Testis (tissue), 3 donors: ENCODE data around the gene CEMP1. TPM values are rescaled to one million over a fixed set of nuclear protein-coding genes. Genes with fewer than 3 reads are reported as not detected.

Source experiments
- DNase-seq: peaks from one replicate; pipeline ENCODE4 v3.0.0-alpha.2; 2019
- H3K27ac ChIP-seq, 2 donors: fragments of 200-600 bp; sonication (generic); one replicate each; pipeline ENCODE4 v1.5.1; 2019
- H3K27me3 ChIP-seq: fragments of 200-600 bp; sonication (generic); one replicate; pipeline ENCODE4 v1.5.1; 2019
- H3K36me3 ChIP-seq: fragments of 200-600 bp; sonication (generic); one replicate; pipeline ENCODE4 v1.5.1; 2017; ENCODE audit warnings: low read depth; ENCODE audit errors: missing control alignments
- H3K4me1 ChIP-seq: fragments of 200-600 bp; sonication (generic); one replicate; pipeline ENCODE4 v1.5.1; 2019
- H3K4me3 ChIP-seq, 2 donors: fragments of 200-600 bp; sonication (generic); one replicate each; pipeline ENCODE4 v1.5.1; 2017 to 2019
- H3K9me3 ChIP-seq: fragments of 200-600 bp; sonication (generic); one replicate; pipeline ENCODE4 v1.5.1; 2017
- POLR2A ChIP-seq: fragments of 450-650 bp; IDR thresholded peaks from one replicate; pipeline ENCODE4 v1.6.1; 2017; ENCODE audit warnings: antibody characterized with exemption, mild to moderate bottlenecking, moderate library complexity
- WGBS, 2 donors: methylation state at CpG; one replicate each; pipeline ENCODE4 v1.1.5; 2018; 5-methylcytosine and 5-hydroxymethylcytosine counted together
- intact Hi-C: fragments of 100-400 bp; cut with DNase I; formaldehyde crosslinking; loops from one replicate; pipeline ENCODE4 v1.15.1; 2023; ENCODE audit warnings: low total_unique reads
- polyA plus RNA-seq: library from polyadenylated mRNA; stranded (reverse); fragments of 350-450 nt; fragmentation: Illumina TruSeq; extraction: RNeasy Lipid Tissue Mini Kit (QIAGEN cat#74804); gene quantifications from one replicate; pipeline ENCODE4 v1.2.3, GENCODE V29; 2014; ENCODE audit warnings: low read depth, low replicate concordance; ENCODE audit not compliant: insufficient read depth
- total RNA-seq, 2 donors: library from RNA; depleted of rRNA; stranded (reverse); fragments of >200 nt; gene quantifications; one replicate each; pipeline ENCODE4 v1.2.3, GENCODE V29; 2016
- TF ChIP-seq, protein P1 (sequence below), 3 experiments: fragments of 450-650 bp in 2 of 3; fragments of 200-600 bp in 1 of 3; sonication (generic) in 1 of 3; IDR thresholded peaks; one replicate each; pipeline ENCODE4 v1.5.1; 2016 to 2019; ENCODE audit warnings: antibody characterized with exemption in 3 of 3, mild to moderate bottlenecking in 2 of 3, moderate library complexity in 1 of 3

The CEMP1 gene
- total and polyA plus RNA-seq, 3 donors from 2014 or later: 1.6 to 5.5 (median 5.4) TPM

DNA sequence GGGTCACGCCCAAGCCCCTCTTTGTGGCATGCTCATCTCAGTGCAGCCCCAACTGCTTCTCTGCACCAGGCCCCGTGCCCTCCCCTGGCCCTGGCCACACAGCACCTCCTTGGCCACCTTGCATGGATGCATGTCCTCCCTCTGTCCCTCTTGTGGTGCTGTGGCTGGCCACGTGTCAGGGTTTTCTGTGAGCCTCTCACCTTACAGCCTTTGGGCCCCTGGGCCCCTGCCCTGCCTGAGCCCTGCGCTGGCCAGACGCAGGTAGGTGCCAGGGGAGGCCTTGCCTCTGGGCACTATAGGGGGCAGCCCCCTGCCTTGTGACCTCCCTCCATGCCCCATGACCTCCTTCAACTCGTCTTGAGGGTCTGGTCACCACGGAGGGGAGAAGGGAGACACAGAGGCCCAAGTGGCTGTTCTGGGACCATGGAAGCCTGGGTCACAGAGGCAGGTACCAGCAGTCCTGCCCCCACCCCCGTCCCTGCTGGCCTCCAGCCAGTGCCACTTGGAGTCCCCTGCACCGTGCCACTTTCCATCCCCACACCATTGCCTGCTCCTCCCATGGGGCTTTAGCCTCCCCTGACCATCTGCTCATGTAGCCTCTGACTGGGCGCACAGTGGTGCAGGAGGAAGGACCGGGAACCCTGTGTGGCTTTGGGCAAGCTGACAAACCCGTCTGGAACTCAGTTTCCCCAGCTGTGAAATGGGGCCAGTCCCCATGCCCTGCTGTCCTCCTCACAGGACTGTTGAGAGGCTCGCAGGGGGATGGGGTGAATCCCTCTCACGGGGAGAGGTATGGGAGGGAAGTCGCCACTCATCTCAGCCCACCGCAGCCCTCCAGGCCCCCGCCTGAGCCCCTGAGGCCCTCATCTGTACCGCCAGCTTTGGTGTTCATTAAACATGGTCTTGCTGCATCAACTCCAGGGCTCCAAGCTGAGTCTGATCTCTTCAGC is 29.0 kb downstream of the CEMP1 start:
- no peak for DNase-seq
- no peaks in the 10 kb centered on the region for H3K27me3 ChIP-seq
- peaks cover 26% of the 10 kb centered on the region for H3K4me1 ChIP-seq
- no peaks in the 10 kb centered on the region for H3K9me3 ChIP-seq
- WGBS, 2 donors: 68 to 86% methylated on average over 7 to 18 of the region's 18 CpGs
- TF ChIP-seq, protein P1, sequence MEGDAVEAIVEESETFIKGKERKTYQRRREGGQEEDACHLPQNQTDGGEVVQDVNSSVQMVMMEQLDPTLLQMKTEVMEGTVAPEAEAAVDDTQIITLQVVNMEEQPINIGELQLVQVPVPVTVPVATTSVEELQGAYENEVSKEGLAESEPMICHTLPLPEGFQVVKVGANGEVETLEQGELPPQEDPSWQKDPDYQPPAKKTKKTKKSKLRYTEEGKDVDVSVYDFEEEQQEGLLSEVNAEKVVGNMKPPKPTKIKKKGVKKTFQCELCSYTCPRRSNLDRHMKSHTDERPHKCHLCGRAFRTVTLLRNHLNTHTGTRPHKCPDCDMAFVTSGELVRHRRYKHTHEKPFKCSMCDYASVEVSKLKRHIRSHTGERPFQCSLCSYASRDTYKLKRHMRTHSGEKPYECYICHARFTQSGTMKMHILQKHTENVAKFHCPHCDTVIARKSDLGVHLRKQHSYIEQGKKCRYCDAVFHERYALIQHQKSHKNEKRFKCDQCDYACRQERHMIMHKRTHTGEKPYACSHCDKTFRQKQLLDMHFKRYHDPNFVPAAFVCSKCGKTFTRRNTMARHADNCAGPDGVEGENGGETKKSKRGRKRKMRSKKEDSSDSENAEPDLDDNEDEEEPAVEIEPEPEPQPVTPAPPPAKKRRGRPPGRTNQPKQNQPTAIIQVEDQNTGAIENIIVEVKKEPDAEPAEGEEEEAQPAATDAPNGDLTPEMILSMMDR (IDR thresholded peaks at IDR 0.05): no peak
- TF ChIP-seq POLR2A: no peak
- no peaks in the 10 kb centered on the region for H3K36me3 ChIP-seq
- intact Hi-C loops: no loop called here
- H3K27ac ChIP-seq: no peak overlapping the region
- H3K4me3 ChIP-seq: no peak overlapping the region

DNA sequence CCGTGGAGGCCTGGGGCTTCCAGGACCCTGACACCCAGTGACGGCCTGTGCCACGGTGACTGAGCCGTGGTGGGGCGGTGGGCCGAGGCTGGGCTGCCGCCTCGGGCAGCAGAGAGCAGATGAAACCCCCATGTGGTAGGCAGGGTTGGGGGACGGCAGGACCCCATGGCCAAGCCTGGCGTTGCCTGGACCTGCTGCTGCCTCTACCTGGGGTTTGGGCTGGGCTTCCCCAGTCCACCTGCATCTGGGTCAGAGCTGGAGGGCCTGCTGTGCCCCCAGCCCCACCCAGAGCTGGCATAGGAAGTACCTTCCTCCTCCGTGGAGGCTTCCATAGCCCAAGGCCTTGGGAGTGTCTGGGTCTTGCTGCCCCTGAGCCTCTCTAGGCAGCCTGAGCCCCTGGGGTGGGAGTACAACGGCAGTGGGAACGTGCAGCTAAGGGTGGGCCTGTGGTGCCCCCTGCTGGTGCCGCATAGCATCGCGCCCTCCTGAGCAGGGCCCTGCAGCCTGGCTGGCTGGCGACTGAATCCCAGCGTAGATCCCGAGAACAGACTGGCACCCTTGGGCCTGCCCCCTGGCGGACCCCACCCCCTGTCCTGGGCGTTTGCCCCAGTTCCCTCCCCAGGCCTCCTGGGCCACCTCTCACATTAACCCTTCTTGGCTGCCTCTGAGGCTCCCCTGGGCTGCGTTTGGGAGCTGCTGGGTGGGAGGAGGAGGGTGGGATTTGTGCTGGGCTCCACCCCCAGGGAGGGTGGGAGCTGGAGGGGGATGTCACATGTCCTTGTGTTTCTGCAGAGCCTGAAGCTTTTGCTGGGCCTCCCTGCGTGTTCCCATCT is 30.1 kb downstream of the CEMP1 start:
- Histone ChIP-seq H3K27me3 (no peaks in the 10 kb centered on the region), H3K4me1 (peaks cover 30% of the 10 kb centered on the region), H3K27ac (peak overlapping the region in 1 of 2 donors; percentile 51), H3K9me3 (no peaks in the 10 kb centered on the region), H3K4me3 (no peak overlapping the region), H3K36me3 (no peaks in the 10 kb centered on the region)
- intact Hi-C loops: no loop called here
- peak; percentile 91 for DNase-seq
- 47% methylated on average over 23 of the region's 23 CpGs; no CpG with 5 or more reads in 1 of the 2 donors for WGBS, 2 donors
- TF ChIP-seq, protein P1 (IDR thresholded peaks at IDR 0.05): peak; percentile 97 to 98 (median 98)
- no peak for TF ChIP-seq POLR2A

DNA sequence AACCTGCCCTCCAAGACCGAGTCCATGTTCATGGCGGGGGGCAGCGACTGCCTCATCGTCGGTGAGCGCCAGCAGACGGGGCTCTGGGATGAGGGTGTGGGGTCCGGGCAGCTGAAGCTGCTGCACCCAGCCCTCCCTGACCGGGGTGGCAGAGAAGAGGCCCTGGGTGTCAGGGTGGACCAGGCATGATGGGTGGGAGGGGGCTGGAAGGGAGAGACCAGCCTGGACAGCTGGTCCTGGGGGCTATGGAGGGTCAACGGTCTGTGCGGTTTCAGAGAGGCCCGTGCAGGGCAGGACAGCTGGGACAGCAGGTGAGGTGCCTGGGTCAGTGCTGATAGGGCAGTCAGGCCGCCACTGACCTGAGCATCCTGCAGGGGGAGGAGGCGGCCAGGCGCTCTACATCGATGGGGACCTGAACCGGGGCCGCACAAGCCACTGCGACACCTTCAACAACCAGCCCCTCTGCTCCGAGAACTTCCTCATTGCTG is 30.7 kb downstream of the CEMP1 start:
- intact Hi-C loops: no loop called here
- no peak overlapping the region for H3K4me3 ChIP-seq
- DNase-seq: no peak
- no peak overlapping the region for H3K27ac ChIP-seq
- H3K9me3 ChIP-seq: no peaks in the 10 kb centered on the region
- WGBS, 2 donors: 80 to 88% methylated on average over 12 to 20 of the region's 20 CpGs
- peaks cover 30% of the 10 kb centered on the region for H3K4me1 ChIP-seq
- H3K27me3 ChIP-seq: no peaks in the 10 kb centered on the region
- no peaks in the 10 kb centered on the region for H3K36me3 ChIP-seq
- TF ChIP-seq, protein P1 (IDR thresholded peaks at IDR 0.05): no peak
- TF ChIP-seq POLR2A: no peak

DNA sequence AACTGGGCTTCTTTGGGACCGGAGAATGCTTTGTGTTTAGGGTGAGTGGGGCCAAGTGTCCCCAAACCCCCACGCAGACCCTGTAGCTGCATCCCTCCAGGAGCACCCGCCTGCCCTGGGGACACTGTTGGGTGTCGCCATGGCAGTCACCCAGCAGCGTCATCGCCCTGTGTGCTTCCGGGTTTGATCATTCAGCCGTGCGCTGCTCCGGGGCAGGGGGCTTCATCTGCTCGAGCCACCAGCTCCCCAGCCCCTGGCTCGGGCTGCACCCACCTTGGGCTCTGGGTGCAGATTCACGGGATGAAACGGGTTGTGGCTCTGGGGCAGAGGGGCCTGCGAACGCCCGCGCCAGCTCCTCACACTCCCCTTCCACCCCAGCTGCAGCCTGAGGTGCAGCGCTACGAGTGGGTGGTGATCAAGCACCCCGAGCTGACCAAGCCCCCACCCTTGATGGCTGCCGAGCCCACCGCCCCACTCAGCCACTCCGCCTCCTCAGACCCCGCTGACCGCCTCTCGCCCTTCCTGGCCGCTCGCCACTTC is 31.2 kb downstream of the CEMP1 start:
- H3K27me3 ChIP-seq: no peaks in the 10 kb centered on the region
- WGBS, 2 donors: 93% methylated on average over 15 to 29 of the region's 29 CpGs
- peaks cover 30% of the 10 kb centered on the region for H3K4me1 ChIP-seq
- no peak overlapping the region for H3K4me3 ChIP-seq
- H3K9me3 ChIP-seq: no peaks in the 10 kb centered on the region
- H3K27ac ChIP-seq: no peak overlapping the region
- intact Hi-C loops: no loop called here
- TF ChIP-seq POLR2A: no peak
- TF ChIP-seq, protein P1 (IDR thresholded peaks at IDR 0.05): no peak
- no peaks in the 10 kb centered on the region for H3K36me3 ChIP-seq
- no peak for DNase-seq
